GM19324 (cell line): ENCODE results near the gene AP1G2.
A peak's percentile ranks its signal among the peaks of the same experiment; 100 is the strongest.
"Not testable (repeated sequence)": the region's sequence is repeated elsewhere in the genome, so short reads cannot be mapped to it uniquely, and the experiment has no call there.

ENCODE experiments used
- ATAC-seq: cut with Tn5 transposase; IDR thresholded peaks from one replicate; pipeline ENCODE4 v1.9.1; 2021; ENCODE audit warnings: mild to moderate bottlenecking, moderate library complexity; ENCODE audit not compliant: unreplicated experiment, low FRiP score

AP1G2 gene

GRCh38 chr14:23600322-23600707 is 32.7 kb upstream of the AP1G2 start:
- no peak for ATAC-seq

- not testable (repeated sequence) for ATAC-seq
These were observed 26.6 kb upstream of the AP1G2 start for GRCh38 chr14:23594191-23594590.

- no peak for ATAC-seq
These were observed 22.6 kb upstream of the AP1G2 start for GRCh38 chr14:23590198-23590597.

GRCh38 chr14:23589606-23590005 is 22.0 kb upstream of the AP1G2 start:
- peak; percentile 15 for ATAC-seq

- ATAC-seq = peak; percentile 84
These were observed 21.4 kb upstream of the AP1G2 start for GRCh38 chr14:23588884-23589598.

- ATAC-seq = not testable (repeated sequence)
These were observed 17.1 kb upstream of the AP1G2 start for GRCh38 chr14:23584527-23585203.

GRCh38 chr14:23583761-23584526 is 16.4 kb upstream of the AP1G2 start:
- not testable (repeated sequence) for ATAC-seq

GRCh38 chr14:23582906-23583760 is 15.5 kb upstream of the AP1G2 start:
- ATAC-seq = no peak

GRCh38 chr14:23580948-23581281 is 13.3 kb upstream of the AP1G2 start:
- ATAC-seq = no peak

GRCh38 chr14:23580152-23580926 is 12.7 kb upstream of the AP1G2 start:
- no peak for ATAC-seq

- ATAC-seq = no peak
These were observed 12.1 kb upstream of the AP1G2 start for GRCh38 chr14:23579739-23580138.

GRCh38 chr14:23579311-23579630 is 11.7 kb upstream of the AP1G2 start:
- ATAC-seq = no peak

GRCh38 chr14:23578560-23579310 is 11.1 kb upstream of the AP1G2 start, which contains the start of gene JPH4:
TSS of gene JPH4 (minus strand) at chr14:23578790. CDS start at chr14:23577453, 1,337 bp downstream.
- no peak for ATAC-seq

GRCh38 chr14:23577710-23578392 is 10.3 kb upstream of the AP1G2 start:
- ATAC-seq = no peak

GRCh38 chr14:23577004-23577681 is 9.6 kb upstream of the AP1G2 start:
- ATAC-seq = no peak

- ATAC-seq = no peak
These were observed 5.9 kb upstream of the AP1G2 start for GRCh38 chr14:23573384-23574015.

GRCh38 chr14:23572836-23573235 is 5.2 kb upstream of the AP1G2 start:
- no peak for ATAC-seq

- ATAC-seq = no peak
These were observed 4.9 kb upstream of the AP1G2 start for GRCh38 chr14:23572524-23572828.
